Lung (tissue), 12 donors: Measurements from ENCODE around the gene SYNE1. TPM values are rescaled to one million over a fixed set of nuclear protein-coding genes. Genes with fewer than 3 reads are reported as not detected.

ENCODE experiments used
- ATAC-seq: fragments of 200-7000 bp; cut with Tn5 transposase; one replicate; pipeline ENCODE4 v1.9.1; 2020; ENCODE audit warnings: moderate number of reproducible peaks; ENCODE audit not compliant: insufficient read depth, low FRiP score
- DNase-seq, 3 donors: peaks; one replicate each; pipeline ENCODE4 v3.0.0-alpha.2; 2013 to 2017
- H3K27ac ChIP-seq, 2 donors: one replicate each; pipeline ENCODE4 v1.5.1; 2013; ENCODE audit warnings: mild to moderate bottlenecking in 2 of 2, moderate library complexity in 2 of 2, control low read depth in 1 of 2, inconsistent platforms in 1 of 2, low read depth in 1 of 2, low read length in 1 of 2
- H3K27me3 ChIP-seq, 3 donors: one replicate each; pipeline ENCODE4 v1.5.1; 2013; ENCODE audit warnings: low read length in 2 of 3; ENCODE audit not compliant: control insufficient read depth in 3 of 3, insufficient read depth in 3 of 3
- H3K36me3 ChIP-seq, 4 donors: one replicate each; pipeline ENCODE4 v1.5.1; 2013; ENCODE audit warnings: low read length in 4 of 4, mild to moderate bottlenecking in 1 of 4, moderate library complexity in 1 of 4; ENCODE audit not compliant: control insufficient read depth in 4 of 4, insufficient read depth in 4 of 4
- H3K4me1 ChIP-seq, 5 donors: one replicate each; pipeline ENCODE4 v1.5.1; 2013; ENCODE audit warnings: low read length in 5 of 5, mild to moderate bottlenecking in 2 of 5, moderate library complexity in 1 of 5; ENCODE audit not compliant: control insufficient read depth in 5 of 5, insufficient read depth in 5 of 5
- H3K4me3 ChIP-seq: one replicate; pipeline ENCODE4 v1.5.1; 2013; ENCODE audit warnings: mild to moderate bottlenecking, control low read depth, moderate library complexity
- H3K9ac ChIP-seq, 2 donors: one replicate each; pipeline ENCODE4 v1.5.1; 2013; ENCODE audit warnings: low read length in 2 of 2, control low read depth in 1 of 2; ENCODE audit not compliant: insufficient read depth in 1 of 2
- H3K9me3 ChIP-seq, 4 donors: one replicate each; pipeline ENCODE4 v1.5.1; 2013; ENCODE audit warnings: low read length in 3 of 4, mild to moderate bottlenecking in 1 of 4, moderate library complexity in 1 of 4; ENCODE audit not compliant: control insufficient read depth in 4 of 4, insufficient read depth in 3 of 4
- WGBS, 2 donors: extraction: QIAGEN DNeasy Blood & Tissue Kit; methylation state at CpG; one replicate each; pipeline ENCODE4 v1.1.7; 2013; 5-methylcytosine and 5-hydroxymethylcytosine counted together
- polyA plus RNA-seq, 2 donors: library from polyadenylated mRNA; stranded (reverse); fragments of 200-250 nt; gene quantifications; one replicate each; pipeline ENCODE4 v1.2.1, GENCODE V29; 2013
- total RNA-seq, 2 donors: library from RNA; depleted of rRNA in 1 of 2; stranded (reverse); fragments of >200 nt in 1 of 2; gene quantifications; one replicate each; pipeline ENCODE4 v1.2.1, GENCODE V29; 2014 to 2021
- TF ChIP-seq, protein P1 (sequence below): IDR thresholded peaks from 2 replicates; pipeline ENCODE4 v1.5.1; 2012; ENCODE audit warnings: mild to moderate bottlenecking; ENCODE audit errors: control extremely low read depth, extremely low read depth
- donor health status: control.
- donor health status: control.
- donor health status: Bipolar disorder and iron deficiency.
- donor health status: healthy.
- donor health status: DM: yes; HTN: yes; CAD: no.

Gene SYNE1
- total and polyA plus RNA-seq, 4 donors, result 26.4 to 352 (median 131) TPM

DNA sequence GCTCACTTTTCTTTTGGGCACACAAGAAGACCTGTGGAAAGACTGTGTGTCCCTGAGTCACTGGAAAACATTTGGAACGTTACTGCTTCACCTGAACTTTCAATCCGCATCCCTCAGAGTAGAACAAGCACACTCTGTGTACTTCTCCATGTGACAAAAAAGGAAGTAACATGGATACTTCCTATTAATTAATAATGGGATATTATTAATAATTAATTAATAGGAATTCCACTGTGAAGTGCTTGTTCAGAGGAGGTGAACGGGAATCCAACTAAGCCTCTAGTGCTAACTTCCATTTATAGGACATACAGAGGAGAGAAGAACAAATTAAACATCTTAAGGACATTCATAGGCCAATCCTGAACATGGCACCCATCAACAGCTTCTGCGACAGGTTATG is 407.8 kb downstream of the SYNE1 start:
- Histone ChIP-seq H3K9me3 (no peaks in the 10 kb centered on the region), H3K9ac (no peak overlapping the region), H3K27me3 (no peaks in the 10 kb centered on the region), H3K36me3 (peaks cover 5 to 48% (median 16%) of the 10 kb centered on the region in 4 donors), H3K4me1 (peaks cover 0 to 7% (median 0%) of the 10 kb centered on the region in 5 donors), H3K27ac (no peak overlapping the region), H3K4me3 (no peak overlapping the region)
- WGBS, 2 donors, result 88 to 94% methylated on average over 4 of the region's 4 CpGs
- ATAC-seq (no peak), DNase-seq (no peak)
- TF ChIP-seq, protein P1, sequence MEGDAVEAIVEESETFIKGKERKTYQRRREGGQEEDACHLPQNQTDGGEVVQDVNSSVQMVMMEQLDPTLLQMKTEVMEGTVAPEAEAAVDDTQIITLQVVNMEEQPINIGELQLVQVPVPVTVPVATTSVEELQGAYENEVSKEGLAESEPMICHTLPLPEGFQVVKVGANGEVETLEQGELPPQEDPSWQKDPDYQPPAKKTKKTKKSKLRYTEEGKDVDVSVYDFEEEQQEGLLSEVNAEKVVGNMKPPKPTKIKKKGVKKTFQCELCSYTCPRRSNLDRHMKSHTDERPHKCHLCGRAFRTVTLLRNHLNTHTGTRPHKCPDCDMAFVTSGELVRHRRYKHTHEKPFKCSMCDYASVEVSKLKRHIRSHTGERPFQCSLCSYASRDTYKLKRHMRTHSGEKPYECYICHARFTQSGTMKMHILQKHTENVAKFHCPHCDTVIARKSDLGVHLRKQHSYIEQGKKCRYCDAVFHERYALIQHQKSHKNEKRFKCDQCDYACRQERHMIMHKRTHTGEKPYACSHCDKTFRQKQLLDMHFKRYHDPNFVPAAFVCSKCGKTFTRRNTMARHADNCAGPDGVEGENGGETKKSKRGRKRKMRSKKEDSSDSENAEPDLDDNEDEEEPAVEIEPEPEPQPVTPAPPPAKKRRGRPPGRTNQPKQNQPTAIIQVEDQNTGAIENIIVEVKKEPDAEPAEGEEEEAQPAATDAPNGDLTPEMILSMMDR, result no peak

DNA sequence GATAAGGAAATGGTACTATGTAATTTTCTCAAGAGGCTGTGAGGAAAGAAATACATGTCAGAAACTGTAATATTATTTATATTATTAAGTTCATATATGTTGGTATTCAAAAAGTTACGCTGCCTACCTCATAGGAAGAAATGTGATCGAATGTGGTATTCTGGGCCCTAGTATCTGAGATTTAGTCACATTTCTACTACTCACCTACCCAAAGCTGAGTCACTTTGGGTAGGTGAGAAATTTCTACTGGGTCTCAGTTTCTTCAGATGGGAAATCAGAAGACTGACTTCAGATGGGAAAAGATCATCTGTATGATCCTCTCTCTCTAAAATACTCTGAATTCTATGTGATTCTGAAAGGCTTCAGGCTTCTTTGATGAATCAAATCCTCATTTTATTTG is 411.0 kb downstream of the SYNE1 start:
- Histone ChIP-seq H3K4me3 (no peak overlapping the region), H3K27ac (no peak overlapping the region), H3K9me3 (peaks cover 6 to 9% (median 8%) of the 10 kb centered on the region in 4 donors), H3K9ac (no peak overlapping the region), H3K36me3 (peaks cover 20 to 58% (median 30%) of the 10 kb centered on the region in 4 donors), H3K4me1 (peaks cover 0 to 2% (median 0%) of the 10 kb centered on the region in 5 donors), H3K27me3 (no peaks in the 10 kb centered on the region)
- WGBS, 2 donors, result 93 to 96% methylated on average over 2 of the region's 2 CpGs
- ATAC-seq (no peak), DNase-seq (no peak)
- TF ChIP-seq, protein P1, result no peak

DNA sequence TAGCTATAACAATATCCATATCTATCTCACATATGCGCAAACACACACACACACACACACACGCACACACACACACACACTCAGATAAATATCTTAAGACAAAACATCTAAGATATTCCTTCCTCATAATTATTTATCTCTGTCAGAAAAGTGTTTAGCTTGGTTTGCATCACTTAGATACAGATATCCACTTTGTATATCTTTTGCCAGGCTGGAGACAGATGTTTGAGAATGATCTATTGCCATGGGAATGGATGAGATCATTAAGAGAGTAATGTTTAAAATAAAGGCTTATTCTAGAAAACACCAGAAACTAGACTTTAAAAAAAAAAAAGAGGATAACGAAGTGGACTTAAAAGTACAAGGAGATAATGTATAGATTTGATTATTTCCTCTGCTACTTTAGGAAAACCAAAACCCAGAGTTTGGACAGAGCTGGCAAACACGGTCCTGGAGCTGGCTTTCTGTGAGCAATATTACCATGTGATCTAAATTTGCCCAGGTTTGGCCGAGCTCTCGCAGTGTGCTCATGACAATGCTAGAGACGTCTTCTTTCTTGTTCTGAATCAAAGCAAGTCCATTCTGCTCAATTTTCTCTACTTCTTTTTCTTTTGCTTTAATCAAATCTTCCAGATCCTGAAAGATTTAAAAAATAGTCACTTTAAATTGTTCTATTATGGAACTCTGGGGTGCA is 411.8 kb downstream of the SYNE1 start:
- H3K27me3 ChIP-seq, result no peaks in the 10 kb centered on the region
- H3K9me3 ChIP-seq, result peaks cover 6 to 9% (median 8%) of the 10 kb centered on the region in 4 donors
- H3K4me3 ChIP-seq, result no peak overlapping the region
- peaks cover 22 to 62% (median 32%) of the 10 kb centered on the region in 4 donors for H3K36me3 ChIP-seq
- ATAC-seq, result no peak
- H3K9ac ChIP-seq, result no peak overlapping the region
- DNase-seq, result no peak
- H3K4me1 ChIP-seq, result peaks cover 0 to 2% (median 0%) of the 10 kb centered on the region in 5 donors
- TF ChIP-seq, protein P1, result no peak
- WGBS, 2 donors, result 84 to 94% methylated on average over 7 of the region's 7 CpGs
- no peak overlapping the region for H3K27ac ChIP-seq
